Psoas muscle (tissue), 8 donors: ENCODE data around the gene PCDH9. TPM values are rescaled to one million over a fixed set of nuclear protein-coding genes. Genes with fewer than 3 reads are reported as not detected.

Experiments
- ATAC-seq, 4 donors: fragments of 200-7000 bp; cut with Tn5 transposase; one replicate each; pipeline ENCODE4 v1.9.1; 2020; ENCODE audit warnings: moderate library complexity in 3 of 4, mild to moderate bottlenecking in 2 of 4
- DNase-seq, 2 donors: peaks; one replicate each; pipeline ENCODE4 v3.0.0-alpha.2; 2020
- H3K27ac ChIP-seq: fragments of 200-600 bp; one replicate; pipeline ENCODE4 v1.8.0; 2022
- H3K27me3 ChIP-seq, 3 donors: fragments of 200-600 bp in 1 of 3; one replicate each; pipeline versions ENCODE4 v1.6.1 to v1.8.0; 2013 to 2022; ENCODE audit warnings: low read length in 2 of 3, mild to moderate bottlenecking in 2 of 3, moderate library complexity in 1 of 3; ENCODE audit not compliant: insufficient read depth in 3 of 3
- H3K36me3 ChIP-seq, 2 donors: fragments of 200-600 bp in 1 of 2; one replicate each; pipeline versions ENCODE4 v1.6.1 to v1.8.0; 2013 to 2022; ENCODE audit warnings: low read depth in 1 of 2, mild to moderate bottlenecking in 1 of 2, moderate library complexity in 1 of 2; ENCODE audit not compliant: insufficient read depth in 1 of 2
- H3K4me1 ChIP-seq: fragments of 200-600 bp; one replicate; pipeline ENCODE4 v1.8.0; 2022
- H3K4me3 ChIP-seq: fragments of 200-600 bp; one replicate; pipeline ENCODE4 v1.8.0; 2022; ENCODE audit warnings: mild to moderate bottlenecking
- H3K9me3 ChIP-seq: fragments of 200-600 bp; one replicate; pipeline ENCODE4 v1.8.0; 2022
- CTCF ChIP-seq: fragments of 200-600 bp; IDR thresholded peaks from one replicate; pipeline ENCODE4 v1.8.0; 2022; ENCODE audit warnings: antibody characterized with exemption
- WGBS, 3 donors: extraction: QIAGEN DNeasy Blood & Tissue Kit; methylation state at CpG; one replicate each; pipeline versions ENCODE4 v1.1.6 to v1.1.7; 2013; 5-methylcytosine and 5-hydroxymethylcytosine counted together
- intact Hi-C, 2 donors: fragments of 100-400 bp; cut with DNase I; formaldehyde crosslinking; loops; one replicate each; pipeline versions ENCODE4 v1.11.0 to v1.14.2; 2022
- polyA plus RNA-seq, 3 donors: library from polyadenylated mRNA; stranded (reverse); fragments of 200-250 nt; gene quantifications; one replicate each; pipeline ENCODE4 v1.2.3, GENCODE V29; 2013
- total RNA-seq, 4 donors: library from RNA; stranded (reverse); fragmentation: NEBNext Ultra II Directional in 2 of 4; extraction: Animal tissue kit (Norgen Biotek cat#: 25700) in 2 of 4; gene quantifications; one replicate each; pipeline versions ENCODE4 v1.2.1 to v1.2.4, GENCODE V29; 2021 to 2023
- donor health status: healthy with polysubstance abuse.
- donor health status: DM: no; HTN: no; CAD: no; lungs with moderate emphysema.
- donor health status: Bipolar disorder and iron deficiency.
- donor health status: healthy.
- donor health status: DM: yes; HTN: yes; CAD: no.
- donor health status: DM: no; HTN: no; CAD: no.
- donor health status: DM: no; HTN: no; CAD: no.
- donor health status: DM: yes; HTN: yes; CAD: no.

Gene PCDH9
- total and polyA plus RNA-seq, 7 donors: 0.27 to 4.9 (median 2.1) TPM

DNA sequence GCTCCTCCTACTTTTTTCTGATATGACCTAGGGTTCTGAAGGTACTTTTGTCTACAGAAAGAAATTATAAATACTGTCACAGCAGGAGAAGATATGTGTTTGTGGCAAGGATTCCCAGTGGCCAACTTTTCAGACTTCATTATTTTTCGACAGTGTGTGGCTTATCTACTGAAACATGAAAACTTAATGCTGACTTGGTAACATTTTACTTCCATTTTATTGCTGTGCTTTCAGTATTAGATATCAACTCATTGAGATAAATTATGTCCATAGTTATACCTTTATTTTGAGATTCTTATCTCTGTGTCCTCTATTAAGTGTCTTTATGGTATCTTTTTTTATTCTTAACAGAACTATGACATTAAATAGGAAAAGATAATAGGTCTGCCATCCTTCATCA is 700.0 kb downstream of the PCDH9 start:
- TF ChIP-seq CTCF: no peak
- ATAC-seq: no peak
- WGBS, 3 donors: 86 to 93% (median 90%) methylated on average over 1 of the region's 1 CpG

GRCh38 chr13:66528944-66529576 is 701.1 kb downstream of the PCDH9 start:
- ATAC-seq: no peak
- H3K27me3 ChIP-seq: peaks cover 0 to 3% (median 0%) of the 10 kb centered on the region in 3 donors
- no peaks in the 10 kb centered on the region for H3K4me1 ChIP-seq
- 63 to 64% (median 63%) methylated on average over 2 of the region's 2 CpGs for WGBS, 3 donors
- no peaks in the 10 kb centered on the region for H3K36me3 ChIP-seq
- no peak for TF ChIP-seq CTCF
- no peak for DNase-seq
- H3K27ac ChIP-seq: no peak overlapping the region
- intact Hi-C loops: no loop called here
- H3K9me3 ChIP-seq: no peaks in the 10 kb centered on the region
- H3K4me3 ChIP-seq: no peak overlapping the region

More for the DNA sequence above, 700.0 kb downstream of the PCDH9 start:
- Histone ChIP-seq H3K4me1 (no peaks in the 10 kb centered on the region), H3K4me3 (no peak overlapping the region), H3K27ac (no peak overlapping the region), H3K36me3 (no peaks in the 10 kb centered on the region), H3K9me3 (no peaks in the 10 kb centered on the region), H3K27me3 (peaks cover 0 to 3% (median 0%) of the 10 kb centered on the region in 3 donors)
- intact Hi-C loops: no loop called here
- DNase-seq: no peak

DNA sequence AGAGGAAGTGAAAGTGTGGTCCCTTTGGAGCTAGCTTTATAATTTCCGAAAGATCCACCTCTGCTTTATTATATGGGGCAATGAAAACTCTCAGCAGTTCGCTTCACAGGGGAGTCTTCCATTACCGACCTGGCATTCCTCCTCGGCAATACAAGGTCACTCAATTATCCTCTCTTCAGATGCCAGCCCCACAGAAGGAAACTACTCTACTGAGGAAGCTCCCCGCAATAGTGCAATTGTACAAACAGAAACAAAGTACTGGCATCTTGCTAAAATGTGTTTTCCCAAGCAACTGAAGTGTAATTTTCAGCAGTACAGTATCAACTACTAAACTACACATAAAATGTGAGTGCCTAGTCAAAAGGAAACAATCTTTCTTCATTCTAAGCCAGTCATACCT is 702.0 kb downstream of the PCDH9 start:
- peaks cover 0 to 3% (median 0%) of the 10 kb centered on the region in 3 donors for H3K27me3 ChIP-seq
- no peak overlapping the region for H3K27ac ChIP-seq
- H3K4me1 ChIP-seq: no peaks in the 10 kb centered on the region
- intact Hi-C loops: no loop called here
- no peak overlapping the region for H3K4me3 ChIP-seq
- DNase-seq: no peak
- H3K36me3 ChIP-seq: no peaks in the 10 kb centered on the region
- H3K9me3 ChIP-seq: no peaks in the 10 kb centered on the region
- 53 to 56% (median 56%) methylated on average over 5 of the region's 5 CpGs for WGBS, 3 donors
- no peak for ATAC-seq
- TF ChIP-seq CTCF: no peak

DNA sequence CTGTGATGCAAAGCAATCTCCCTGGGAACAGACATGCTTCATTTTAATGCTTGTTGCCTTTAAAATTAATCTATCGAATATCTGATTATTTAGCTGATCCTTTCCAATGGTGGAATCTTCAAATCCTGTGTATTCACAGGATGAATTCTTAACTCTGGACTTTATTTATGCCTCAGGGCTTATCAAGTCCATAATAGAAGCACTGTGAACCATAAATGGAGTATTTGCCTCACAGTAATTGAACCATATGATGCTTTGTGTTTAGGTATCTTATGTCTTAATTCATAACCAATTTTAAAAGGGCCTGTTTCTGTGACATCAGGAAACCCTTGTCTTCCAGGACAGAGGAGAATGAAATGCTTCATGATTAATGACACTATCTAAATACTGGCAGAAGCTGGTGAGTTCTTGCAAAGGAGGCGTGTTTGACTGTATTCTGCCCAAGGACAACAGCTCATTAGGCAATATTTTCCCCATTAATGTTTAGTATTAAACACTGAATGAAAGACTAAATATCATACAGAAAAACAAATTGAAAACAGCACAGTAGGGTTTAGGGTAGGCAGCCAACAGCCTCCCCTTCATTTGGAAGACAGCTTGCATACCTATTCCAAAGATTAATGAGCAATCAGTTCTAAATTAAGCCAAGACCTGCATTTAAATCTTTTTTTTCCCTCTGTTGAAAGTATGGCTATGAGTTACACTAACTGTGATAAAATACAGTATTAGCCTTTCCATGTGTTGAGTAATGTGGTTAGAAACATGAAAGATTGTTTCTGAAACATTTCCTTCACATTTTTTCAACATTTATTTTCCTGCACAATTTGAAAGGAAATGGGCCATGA is 709.4 kb downstream of the PCDH9 start:
- DNase-seq: no peak
- H3K9me3 ChIP-seq: no peaks in the 10 kb centered on the region
- TF ChIP-seq CTCF: no peak
- no peak overlapping the region for H3K27ac ChIP-seq
- no peaks in the 10 kb centered on the region for H3K36me3 ChIP-seq
- no peak for ATAC-seq
- H3K4me3 ChIP-seq: no peak overlapping the region
- H3K27me3 ChIP-seq: no peaks in the 10 kb centered on the region
- 60 to 66% (median 63%) methylated on average over 2 of the region's 2 CpGs for WGBS, 3 donors
- no peaks in the 10 kb centered on the region for H3K4me1 ChIP-seq
- intact Hi-C loops: no loop called here
